OCI-LY7 (cell line): ENCODE data around the gene NCOA5.

Experiments used
- CTCF ChIP-seq: fragments of 200-600 bp; sonication (generic); conservative IDR thresholded peaks from 2 replicates; pipeline ENCODE4 v1.5.1; 2014; ENCODE audit warnings: mild to moderate bottlenecking, antibody characterized with exemption, low read length, moderate library complexity, mixed read lengths
- EZH2phosphoT487 ChIP-seq: fragments of 200-600 bp; sonication (generic); IDR thresholded peaks from 2 replicates; pipeline ENCODE4 v1.6.1; 2018; ENCODE audit warnings: low read depth, borderline replicate concordance, mild to moderate bottlenecking, mixed run types, antibody characterized with exemption, low read length, moderate library complexity, mixed read lengths

- TF ChIP-seq CTCF (no peak), EZH2phosphoT487 (no peak)
These were observed 24.1 kb downstream of the NCOA5 start for GRCh38 chr20:46065691-46066090.
